Right atrium auricular region (tissue), 2 donors: ENCODE results near the gene TXLNA. TPM values are rescaled to one million over a fixed set of nuclear protein-coding genes. Genes with fewer than 3 reads are reported as not detected.

ENCODE experiments used
- DNase-seq: peaks from one replicate; pipeline ENCODE4 v3.0.0-alpha.2; 2019; ENCODE audit warnings: low spot score
- H3K27ac ChIP-seq, 2 donors: fragments of 200-600 bp; sonication (generic); 1 replicate in 1 of 2; 2 replicates in 1 of 2; pipeline ENCODE4 v1.5.1; 2016 to 2019
- H3K27me3 ChIP-seq, 2 donors: fragments of 200-600 bp; sonication (generic); one replicate each; pipeline versions ENCODE4 v1.5.1 to v1.6.0; 2017 to 2019
- H3K36me3 ChIP-seq: fragments of 200-600 bp; sonication (generic); one replicate; pipeline ENCODE4 v1.5.1; 2016
- H3K4me1 ChIP-seq, 2 donors: fragments of 200-600 bp; sonication (generic); one replicate each; pipeline versions ENCODE4 v1.5.1 to v1.6.0; 2017 to 2019
- H3K4me3 ChIP-seq, 2 donors: fragments of 200-600 bp; sonication (generic); 1 replicate in 1 of 2; 2 replicates in 1 of 2; pipeline ENCODE4 v1.5.1; 2017 to 2019; ENCODE audit warnings: mild to moderate bottlenecking in 1 of 2, moderate library complexity in 1 of 2
- H3K9me3 ChIP-seq, 2 donors: fragments of 200-600 bp; sonication (generic); one replicate each; pipeline ENCODE4 v1.5.1; 2019
- CTCF ChIP-seq, 2 donors: fragments of 200-600 bp; sonication (generic); IDR thresholded peaks; one replicate each; pipeline ENCODE4 v1.5.1; 2019; ENCODE audit warnings: antibody characterized with exemption in 2 of 2
- total RNA-seq, 2 donors: library from RNA; depleted of rRNA; stranded (reverse); fragments of >200 nt; gene quantifications; one replicate each; pipeline ENCODE4 v1.1.0, GENCODE V29; 2016

Gene TXLNA
- total RNA-seq, 2 donors from 2014 or later: 16.1 to 29.4 TPM

DNA sequence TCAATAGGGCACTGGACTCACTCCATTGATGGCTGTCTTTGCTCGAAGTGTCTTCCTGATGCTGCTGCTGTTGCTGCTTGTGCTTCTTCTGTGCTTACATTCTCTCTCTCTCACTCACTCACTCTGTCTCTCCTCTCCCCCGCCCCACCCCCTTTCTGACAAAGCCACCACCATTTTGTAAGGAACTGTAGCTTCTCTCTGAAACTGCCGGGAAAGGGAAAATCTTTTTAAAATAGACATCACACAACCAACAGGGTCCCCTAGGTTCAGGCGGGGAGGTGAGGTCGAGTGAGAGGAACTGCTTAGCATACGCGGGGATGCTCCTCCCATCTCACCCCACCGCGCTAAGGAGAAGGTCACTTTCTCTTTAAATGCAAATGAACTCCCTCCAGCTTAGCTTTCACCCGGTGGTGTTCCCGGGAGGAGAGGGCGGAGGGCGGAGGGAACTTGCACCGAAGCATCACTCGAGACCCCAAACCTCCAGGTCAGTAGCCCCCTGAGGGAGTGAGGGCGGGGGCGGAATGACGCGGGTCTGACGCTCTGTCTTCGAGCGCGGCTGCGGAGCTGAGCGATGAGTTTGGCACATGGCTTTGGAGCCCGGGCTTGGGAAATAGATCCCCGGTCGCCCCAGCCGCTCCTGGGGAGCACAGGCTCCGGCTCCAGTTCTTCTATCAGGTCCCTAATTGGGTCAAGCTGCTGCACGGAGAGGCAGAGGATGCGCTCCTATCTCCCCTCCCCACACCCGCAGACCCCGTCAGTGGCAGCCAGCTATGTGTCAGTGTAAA, 20.9 kb downstream of the TXLNA start, which contains the start of gene CCDC28B:
TSS of gene CCDC28B (plus strand) at position 370 of the 785 bp plus-strand sequence. CDS start 1,341 bp downstream, outside the sequence.
- peaks cover 0 to 43% of the 10 kb centered on the region in 2 donors for H3K4me1 ChIP-seq
- no peak for TF ChIP-seq CTCF (IDR thresholded peaks at IDR 0.05)

GRCh38 chr1:32201011-32201855, 21.8 kb downstream of the TXLNA start:
- Histone ChIP-seq H3K9me3 (no peaks in the 10 kb centered on the region), H3K4me1 (peaks cover 0 to 46% of the 10 kb centered on the region in 2 donors), H3K27ac (peak overlapping the region; percentile 91 to 93), H3K27me3 (no peaks in the 10 kb centered on the region), H3K36me3 (peaks cover 13% of the 10 kb centered on the region), H3K4me3 (peak overlapping the region; percentile 58 to 65)
- TF ChIP-seq CTCF (IDR thresholded peaks at IDR 0.05): no peak
- peak; percentile 80 for DNase-seq

More for the DNA sequence above, 20.9 kb downstream of the TXLNA start, which contains the start of gene CCDC28B:
- Histone ChIP-seq H3K36me3 (peaks cover 21% of the 10 kb centered on the region), H3K4me3 (peak within 1 kb of the TSS; percentile 58 to 65), H3K27me3 (no peaks in the 10 kb centered on the region), H3K27ac (peak within 1 kb of the TSS; percentile 91 to 93), H3K9me3 (no peaks in the 10 kb centered on the region)
- DNase-seq: peak; percentile 85

DNA sequence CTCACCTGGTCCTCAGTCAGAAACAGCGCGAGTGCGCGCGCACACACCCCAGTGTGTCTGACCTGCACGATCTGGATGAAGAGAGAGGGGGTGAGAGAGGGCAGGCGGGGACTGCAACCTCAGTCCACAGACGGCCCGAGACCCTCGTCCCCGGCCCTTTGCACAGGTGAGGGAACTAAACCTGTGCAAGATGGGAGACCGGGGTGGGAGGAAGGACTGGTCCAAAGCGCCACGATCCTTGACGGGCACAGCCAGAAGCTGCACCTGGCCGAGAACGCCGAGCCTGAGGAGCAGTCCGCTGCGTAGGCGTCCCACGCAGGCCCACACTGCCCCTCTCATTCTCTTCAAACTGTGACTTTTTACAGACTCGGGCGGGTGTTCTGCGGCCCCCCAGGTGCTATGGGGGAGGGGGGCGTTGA, 25.5 kb downstream of the TXLNA start:
- no peaks in the 10 kb centered on the region for H3K36me3 ChIP-seq
- peak overlapping the region; percentile 60 to 67 for H3K27ac ChIP-seq
- TF ChIP-seq CTCF (IDR thresholded peaks at IDR 0.05): no peak
- H3K27me3 ChIP-seq: no peaks in the 10 kb centered on the region
- H3K4me3 ChIP-seq: peak overlapping the region; percentile 61 to 64
- peaks cover 0 to 41% of the 10 kb centered on the region in 2 donors for H3K4me1 ChIP-seq
- DNase-seq: no peak
- H3K9me3 ChIP-seq: no peaks in the 10 kb centered on the region

GRCh38 chr1:32205401-32206370, 26.2 kb downstream of the TXLNA start, which contains the start of gene IQCC:
Gene IQCC (plus strand): TSS chr1:32205671. CDS start chr1:32205682, 11 bp downstream.
- Histone ChIP-seq H3K4me1 (peaks cover 0 to 36% of the 10 kb centered on the region in 2 donors), H3K9me3 (no peaks in the 10 kb centered on the region), H3K27ac (peak within 1 kb of the TSS; percentile 60 to 67), H3K4me3 (peak within 1 kb of the TSS; percentile 61 to 64), H3K36me3 (no peaks in the 10 kb centered on the region), H3K27me3 (no peaks in the 10 kb centered on the region)
- peak in 1 of 2 donors; percentile 12 for TF ChIP-seq CTCF (IDR thresholded peaks at IDR 0.05)
- DNase-seq: peak; percentile 86

GRCh38 chr1:32208469-32208868, 29.0 kb downstream of the TXLNA start:
- Histone ChIP-seq H3K27ac (no peak overlapping the region), H3K27me3 (no peaks in the 10 kb centered on the region), H3K36me3 (no peaks in the 10 kb centered on the region), H3K4me3 (no peak overlapping the region), H3K9me3 (no peaks in the 10 kb centered on the region), H3K4me1 (peaks cover 0 to 25% of the 10 kb centered on the region in 2 donors)
- TF ChIP-seq CTCF (IDR thresholded peaks at IDR 0.05): no peak
- no peak for DNase-seq
